NT2/D1 (cell line): Measurements from ENCODE around the gene RB1.

Source experiments
- SUZ12 ChIP-seq: IDR thresholded peaks from 2 replicates; pipeline ENCODE4 v1.6.1; 2011; ENCODE audit not compliant: insufficient read length, insufficient read depth; ENCODE audit errors: extremely low read depth
- YY1 ChIP-seq: IDR thresholded peaks from 2 replicates; pipeline ENCODE4 v1.6.1; 2011; ENCODE audit not compliant: insufficient read length, insufficient read depth
- ZNF274 ChIP-seq: IDR thresholded peaks from 2 replicates; pipeline ENCODE4 v1.6.1; 2011; ENCODE audit warnings: mild to moderate bottlenecking, low read depth, low read length

GRCh38 chr13:48429886-48430285 lies 126.3 kb downstream of the RB1 start:
- TF ChIP-seq YY1 = no peak
- TF ChIP-seq SUZ12 = no peak
- no peak for TF ChIP-seq ZNF274
